ENCODE measurements around the gene RASGRF1.

RASGRF1 gene

GRCh38 chr15:79045041-79045440 lies 45.5 kb downstream of the RASGRF1 start:
- DNase-seq (ENCODE audit: low read depth), result no peak
- TF ChIP-seq CTCF (conservative IDR thresholded peaks at IDR 0.05; ENCODE audit: low read depth, low read length), result no peak
- no peak overlapping the region for H3K4me3 ChIP-seq (ENCODE audit: low read length)

DNA sequence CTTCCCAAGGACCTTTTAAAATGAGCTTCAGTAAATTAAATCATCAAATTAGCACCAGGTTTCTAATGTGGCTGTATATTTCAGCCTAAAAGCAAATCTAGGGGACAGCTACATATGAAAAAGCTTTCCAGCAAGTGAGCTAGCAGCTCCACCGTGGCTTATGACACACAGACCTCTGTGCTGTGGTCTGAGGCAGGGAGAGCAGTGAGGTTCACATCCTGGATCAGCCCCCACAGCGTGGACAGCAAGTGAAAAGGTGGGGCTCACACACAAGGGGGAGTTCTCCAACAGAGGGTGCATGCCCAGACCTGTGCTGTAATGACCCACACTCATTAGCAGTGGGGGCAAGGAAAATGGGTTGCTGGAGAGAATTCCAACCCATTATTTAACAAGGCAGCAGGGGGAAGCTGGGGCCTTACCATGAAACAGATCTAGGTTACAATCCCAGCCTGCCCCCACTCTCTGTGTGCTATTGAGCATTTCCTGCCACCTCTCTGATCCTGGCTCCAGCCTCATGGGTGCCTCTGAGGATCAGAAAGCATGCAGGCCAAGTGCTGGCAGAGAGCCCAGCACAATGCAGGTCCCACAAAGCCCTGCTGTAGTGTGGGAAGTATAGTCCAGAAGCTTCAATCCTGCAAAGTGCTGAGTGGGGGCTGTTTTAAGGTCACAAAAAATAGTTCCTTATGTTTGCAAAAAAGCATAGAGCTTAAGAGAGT lies 48.2 kb downstream of the RASGRF1 start:
- no peak for DNase-seq (ENCODE audit: low read depth)
- no peak overlapping the region for H3K4me3 ChIP-seq (ENCODE audit: low read length)
- no peak for TF ChIP-seq CTCF (conservative IDR thresholded peaks at IDR 0.05; ENCODE audit: low read depth, low read length)

DNA sequence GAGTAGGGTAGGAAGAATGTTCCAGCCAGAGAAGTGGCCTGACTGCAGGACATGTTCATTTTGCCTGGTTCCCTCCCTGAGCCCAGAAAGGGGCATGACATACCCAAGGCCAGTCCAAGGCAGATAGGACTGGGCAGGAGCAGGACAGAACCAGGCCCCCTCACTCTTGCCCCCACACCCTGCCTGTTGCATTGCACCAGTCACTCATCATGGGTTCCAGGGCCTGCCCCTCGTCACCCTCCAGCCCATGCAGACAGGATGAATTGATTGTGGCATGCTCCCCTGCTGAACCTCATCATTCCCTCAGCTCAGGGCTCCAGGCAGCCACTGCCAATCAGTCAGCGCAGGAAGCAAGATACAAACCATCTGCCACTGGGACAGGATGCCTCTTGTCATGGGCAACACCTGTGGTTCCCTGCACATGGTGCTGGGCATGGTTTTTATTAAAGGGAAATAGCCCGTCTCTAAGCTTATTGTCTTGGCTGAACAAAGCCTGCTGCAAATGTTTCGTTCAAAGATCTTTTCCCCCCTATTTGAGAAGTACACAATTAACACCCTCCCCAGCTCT lies 48.9 kb downstream of the RASGRF1 start:
- TF ChIP-seq CTCF (conservative IDR thresholded peaks at IDR 0.05; ENCODE audit: low read depth, low read length), result no peak
- DNase-seq (ENCODE audit: low read depth), result no peak
- no peak overlapping the region for H3K4me3 ChIP-seq (ENCODE audit: low read length)

GRCh38 chr15:79037848-79038247 lies 52.7 kb downstream of the RASGRF1 start:
- DNase-seq (ENCODE audit: low read depth), result no peak
- TF ChIP-seq CTCF (conservative IDR thresholded peaks at IDR 0.05; ENCODE audit: low read depth, low read length), result no peak
- H3K4me3 ChIP-seq (ENCODE audit: low read length), result no peak overlapping the region

- no peak for DNase-seq (ENCODE audit: low read depth)
- TF ChIP-seq CTCF (conservative IDR thresholded peaks at IDR 0.05; ENCODE audit: low read depth, low read length), result no peak
- H3K4me3 ChIP-seq (ENCODE audit: low read length), result no peak overlapping the region
These were observed 54.3 kb downstream of the RASGRF1 start for GRCh38 chr15:79036323-79036722.

- no peak for TF ChIP-seq CTCF (conservative IDR thresholded peaks at IDR 0.05; ENCODE audit: low read depth, low read length)
- no peak overlapping the region for H3K4me3 ChIP-seq (ENCODE audit: low read length)
- DNase-seq (ENCODE audit: low read depth), result no peak
These were observed 54.8 kb downstream of the RASGRF1 start for GRCh38 chr15:79035814-79036213.

GRCh38 chr15:79035111-79035601 lies 55.4 kb downstream of the RASGRF1 start:
- H3K4me3 ChIP-seq (ENCODE audit: low read length), result no peak overlapping the region
- no peak for DNase-seq (ENCODE audit: low read depth)
- no peak for TF ChIP-seq CTCF (conservative IDR thresholded peaks at IDR 0.05; ENCODE audit: low read depth, low read length)
